Lung (tissue), 12 donors: ENCODE measurements around the gene PGM2. TPM values are rescaled to one million over a fixed set of nuclear protein-coding genes. Genes with fewer than 3 reads are reported as not detected.

Experiments used
- ATAC-seq: fragments of 200-7000 bp; cut with Tn5 transposase; one replicate; pipeline ENCODE4 v1.9.1; 2020; ENCODE audit warnings: moderate number of reproducible peaks; ENCODE audit not compliant: insufficient read depth, low FRiP score
- DNase-seq, 3 donors: peaks; one replicate each; pipeline ENCODE4 v3.0.0-alpha.2; 2013 to 2017
- H3K27ac ChIP-seq, 2 donors: one replicate each; pipeline ENCODE4 v1.5.1; 2013; ENCODE audit warnings: mild to moderate bottlenecking in 2 of 2, moderate library complexity in 2 of 2, control low read depth in 1 of 2, inconsistent platforms in 1 of 2, low read depth in 1 of 2, low read length in 1 of 2
- H3K27me3 ChIP-seq, 3 donors: one replicate each; pipeline ENCODE4 v1.5.1; 2013; ENCODE audit warnings: low read length in 2 of 3; ENCODE audit not compliant: control insufficient read depth in 3 of 3, insufficient read depth in 3 of 3
- H3K36me3 ChIP-seq, 4 donors: one replicate each; pipeline ENCODE4 v1.5.1; 2013; ENCODE audit warnings: low read length in 4 of 4, mild to moderate bottlenecking in 1 of 4, moderate library complexity in 1 of 4; ENCODE audit not compliant: control insufficient read depth in 4 of 4, insufficient read depth in 4 of 4
- H3K4me1 ChIP-seq, 5 donors: one replicate each; pipeline ENCODE4 v1.5.1; 2013; ENCODE audit warnings: low read length in 5 of 5, mild to moderate bottlenecking in 2 of 5, moderate library complexity in 1 of 5; ENCODE audit not compliant: control insufficient read depth in 5 of 5, insufficient read depth in 5 of 5
- H3K4me3 ChIP-seq: one replicate; pipeline ENCODE4 v1.5.1; 2013; ENCODE audit warnings: mild to moderate bottlenecking, control low read depth, moderate library complexity
- H3K9ac ChIP-seq, 2 donors: one replicate each; pipeline ENCODE4 v1.5.1; 2013; ENCODE audit warnings: low read length in 2 of 2, control low read depth in 1 of 2; ENCODE audit not compliant: insufficient read depth in 1 of 2
- H3K9me3 ChIP-seq, 4 donors: one replicate each; pipeline ENCODE4 v1.5.1; 2013; ENCODE audit warnings: low read length in 3 of 4, mild to moderate bottlenecking in 1 of 4, moderate library complexity in 1 of 4; ENCODE audit not compliant: control insufficient read depth in 4 of 4, insufficient read depth in 3 of 4
- CTCF ChIP-seq: IDR thresholded peaks from 2 replicates; pipeline ENCODE4 v1.5.1; 2012; ENCODE audit warnings: mild to moderate bottlenecking; ENCODE audit errors: control extremely low read depth, extremely low read depth
- WGBS, 2 donors: extraction: QIAGEN DNeasy Blood & Tissue Kit; methylation state at CpG; one replicate each; pipeline ENCODE4 v1.1.7; 2013; 5-methylcytosine and 5-hydroxymethylcytosine counted together
- polyA plus RNA-seq, 2 donors: library from polyadenylated mRNA; stranded (reverse); fragments of 200-250 nt; gene quantifications; one replicate each; pipeline ENCODE4 v1.2.1, GENCODE V29; 2013
- total RNA-seq, 2 donors: library from RNA; depleted of rRNA in 1 of 2; stranded (reverse); fragments of >200 nt in 1 of 2; gene quantifications; one replicate each; pipeline ENCODE4 v1.2.1, GENCODE V29; 2014 to 2021
- donor health status: control.
- donor health status: control.
- donor health status: Bipolar disorder and iron deficiency.
- donor health status: healthy.
- donor health status: DM: yes; HTN: yes; CAD: no.

PGM2 gene
- total and polyA plus RNA-seq, 4 donors, result 4.8 to 28.9 (median 18.4) TPM

- Histone ChIP-seq H3K27ac (no peak overlapping the region), H3K9me3 (no peaks in the 10 kb centered on the region), H3K4me1 (peaks cover 0 to 2% (median under 1%) of the 10 kb centered on the region in 5 donors), H3K4me3 (no peak overlapping the region), H3K36me3 (peaks cover 0 to 6% (median 0%) of the 10 kb centered on the region in 4 donors), H3K9ac (no peak overlapping the region), H3K27me3 (no peaks in the 10 kb centered on the region)
- no peak for DNase-seq
- WGBS, 2 donors, result 92 to 96% methylated on average over 4 of the region's 4 CpGs
- no peak for ATAC-seq
- no peak for TF ChIP-seq CTCF
These were observed 41.8 kb downstream of the PGM2 start for GRCh38 chr4:37868238-37868637.

DNA sequence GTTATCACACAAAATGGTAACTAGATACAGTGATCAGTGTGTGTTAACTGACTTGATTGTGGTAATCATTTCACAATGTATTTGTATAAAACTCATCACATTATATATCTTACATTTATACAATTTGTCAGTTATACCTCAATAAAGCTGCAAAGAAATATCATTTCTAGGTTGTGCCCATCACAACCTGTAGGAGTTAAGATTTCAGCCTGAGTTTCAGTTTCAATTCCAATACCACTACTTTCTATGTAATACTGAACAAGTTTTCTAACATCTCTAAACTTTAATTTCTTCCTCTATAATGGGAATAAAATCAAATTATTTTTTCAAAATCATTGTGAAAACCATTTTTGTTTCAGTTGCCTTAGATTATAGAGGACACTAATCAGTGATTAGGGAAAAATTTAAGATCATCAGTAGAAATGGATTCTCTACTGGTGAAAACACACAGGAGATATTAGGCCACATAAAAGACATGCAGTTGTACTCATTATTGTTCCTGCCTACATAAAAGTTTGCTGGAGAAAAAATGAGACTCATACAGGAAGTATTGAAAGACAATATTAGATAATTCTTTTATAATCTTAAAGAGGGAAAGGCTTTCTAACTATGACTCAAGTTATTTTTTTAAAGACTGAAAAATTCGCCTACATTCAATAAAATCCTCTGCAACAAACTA is 46.0 kb downstream of the PGM2 start:
- DNase-seq, result no peak
- H3K9me3 ChIP-seq, result no peaks in the 10 kb centered on the region
- H3K4me1 ChIP-seq, result peaks cover 0 to 2% (median 0%) of the 10 kb centered on the region in 5 donors
- no peak for ATAC-seq
- TF ChIP-seq CTCF, result no peak
- no peaks in the 10 kb centered on the region for H3K27me3 ChIP-seq
- no peak overlapping the region for H3K4me3 ChIP-seq
- H3K27ac ChIP-seq, result no peak overlapping the region
- peaks cover 0 to 4% (median 0%) of the 10 kb centered on the region in 4 donors for H3K36me3 ChIP-seq
- 82 to 91% methylated on average over 1 of the region's 1 CpG for WGBS, 2 donors
- H3K9ac ChIP-seq, result no peak overlapping the region

DNA sequence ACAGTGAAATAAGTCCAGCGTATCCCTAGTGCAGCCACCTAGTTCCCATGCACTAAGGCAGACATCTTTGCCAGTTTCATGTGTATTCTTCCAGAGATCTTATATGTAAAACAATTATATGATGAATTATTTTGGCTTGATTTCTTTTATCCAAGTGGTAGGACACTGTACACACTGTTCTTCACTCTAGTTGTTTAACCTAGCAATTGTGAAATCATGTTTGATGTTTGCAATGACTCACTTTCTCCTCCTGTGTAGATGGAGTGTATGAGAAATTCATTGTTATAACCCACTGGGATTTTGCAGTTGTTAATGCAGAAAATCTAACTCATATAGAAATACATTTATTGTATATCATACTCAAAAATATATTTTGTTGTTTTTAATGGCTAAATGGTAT is 46.9 kb downstream of the PGM2 start:
- no peak for DNase-seq
- no peak for TF ChIP-seq CTCF
- Histone ChIP-seq H3K9me3 (no peaks in the 10 kb centered on the region), H3K27ac (peak overlapping the region in 1 of 2 donors; percentile 33), H3K9ac (no peak overlapping the region), H3K4me1 (peaks cover 0 to 2% (median 0%) of the 10 kb centered on the region in 5 donors), H3K4me3 (no peak overlapping the region), H3K27me3 (no peaks in the 10 kb centered on the region), H3K36me3 (peaks cover 0 to 2% (median 0%) of the 10 kb centered on the region in 4 donors)
- WGBS, 2 donors, result 71 to 80% methylated on average over 1 of the region's 1 CpG
- peak; percentile 83 for ATAC-seq
